Breast epithelium (tissue), 4 donors: ENCODE results near the gene KCNIP1. TPM values are rescaled to one million over a fixed set of nuclear protein-coding genes. Genes with fewer than 3 reads are reported as not detected.

Source experiments
- DNase-seq, 2 donors: peaks; one replicate each; pipeline ENCODE4 v3.0.0-alpha.2; 2019; ENCODE audit warnings: low spot score in 2 of 2
- H3K27ac ChIP-seq, 2 donors: fragments of 200-600 bp; sonication (generic) in 1 of 2; one replicate each; pipeline ENCODE4 v1.5.1; 2016 to 2019; ENCODE audit warnings: mild to moderate bottlenecking in 1 of 2
- H3K27me3 ChIP-seq, 2 donors: fragments of 200-600 bp; sonication (generic) in 1 of 2; one replicate each; pipeline versions ENCODE4 v1.5.1 to v1.6.0; 2017 to 2019; ENCODE audit warnings: control low read depth in 1 of 2, mild to moderate bottlenecking in 1 of 2
- H3K36me3 ChIP-seq: fragments of 200-600 bp; one replicate; pipeline ENCODE4 v1.5.1; 2019
- H3K4me1 ChIP-seq, 2 donors: fragments of 200-600 bp; sonication (generic); one replicate each; pipeline ENCODE4 v1.5.1; 2016 to 2019; ENCODE audit warnings: control low read depth in 1 of 2
- H3K4me3 ChIP-seq, 3 donors: fragments of 200-600 bp; sonication (generic); 1 replicate in 2 of 3; 2 replicates in 1 of 3; pipeline ENCODE4 v1.5.1; 2016 to 2019; ENCODE audit warnings: mild to moderate bottlenecking in 3 of 3, moderate library complexity in 2 of 3
- H3K9me3 ChIP-seq, 2 donors: fragments of 200-600 bp; sonication (generic) in 1 of 2; one replicate each; pipeline ENCODE4 v1.5.1; 2016 to 2019; ENCODE audit warnings: control low read depth in 1 of 2
- CTCF ChIP-seq, 3 donors: fragments of 450-650 bp; IDR thresholded peaks; one replicate each; pipeline ENCODE4 v1.5.1; 2016 to 2017; ENCODE audit warnings: antibody characterized with exemption in 3 of 3, mild to moderate bottlenecking in 3 of 3, moderate library complexity in 3 of 3
- POLR2A ChIP-seq: fragments of 450-650 bp; IDR thresholded peaks from one replicate; pipeline ENCODE4 v1.6.1; 2016; ENCODE audit warnings: antibody characterized with exemption, mild to moderate bottlenecking, moderate library complexity
- POLR2AphosphoS5 ChIP-seq, 3 donors: sonication (generic); formaldehyde crosslinking; IDR thresholded peaks; one replicate each; pipeline ENCODE4 v1.6.1; 2017; ENCODE audit warnings: antibody characterized with exemption in 3 of 3
- intact Hi-C: fragments of 100-400 bp; cut with DNase I; formaldehyde crosslinking; loops from one replicate; pipeline ENCODE4 v1.15.1; 2023; ENCODE audit warnings: low total_unique reads
- total RNA-seq, 3 donors: library from RNA; depleted of rRNA; stranded (reverse); fragments of >200 nt; gene quantifications; one replicate each; pipeline ENCODE4 v1.1.0, GENCODE V29; 2016

KCNIP1 gene
- total RNA-seq, 3 donors from 2014 or later = 1.0 to 1.6 TPM; not detected in 1

GRCh38 chr5:170769246-170769645 lies 265.4 kb downstream of the KCNIP1 start:
- no peak for TF ChIP-seq POLR2A
- TF ChIP-seq POLR2AphosphoS5 (IDR thresholded peaks at IDR 0.05) = no peak
- no peak for TF ChIP-seq CTCF (IDR thresholded peaks at IDR 0.05)
- no peaks in the 10 kb centered on the region for H3K27me3 ChIP-seq
- H3K4me3 ChIP-seq = no peak overlapping the region
- no peak overlapping the region for H3K27ac ChIP-seq
- no peaks in the 10 kb centered on the region for H3K4me1 ChIP-seq
- no peaks in the 10 kb centered on the region for H3K9me3 ChIP-seq
- intact Hi-C loops = no loop called here
- DNase-seq = no peak
- H3K36me3 ChIP-seq = no peaks in the 10 kb centered on the region

GRCh38 chr5:170769898-170770416 lies 266.1 kb downstream of the KCNIP1 start:
- no peaks in the 10 kb centered on the region for H3K27me3 ChIP-seq
- no peak overlapping the region for H3K4me3 ChIP-seq
- intact Hi-C loops = no loop called here
- TF ChIP-seq POLR2A = no peak
- no peak for TF ChIP-seq CTCF (IDR thresholded peaks at IDR 0.05)
- no peak for TF ChIP-seq POLR2AphosphoS5 (IDR thresholded peaks at IDR 0.05)
- no peaks in the 10 kb centered on the region for H3K36me3 ChIP-seq
- H3K4me1 ChIP-seq = no peaks in the 10 kb centered on the region
- no peak overlapping the region for H3K27ac ChIP-seq
- H3K9me3 ChIP-seq = no peaks in the 10 kb centered on the region
- no peak for DNase-seq

DNA sequence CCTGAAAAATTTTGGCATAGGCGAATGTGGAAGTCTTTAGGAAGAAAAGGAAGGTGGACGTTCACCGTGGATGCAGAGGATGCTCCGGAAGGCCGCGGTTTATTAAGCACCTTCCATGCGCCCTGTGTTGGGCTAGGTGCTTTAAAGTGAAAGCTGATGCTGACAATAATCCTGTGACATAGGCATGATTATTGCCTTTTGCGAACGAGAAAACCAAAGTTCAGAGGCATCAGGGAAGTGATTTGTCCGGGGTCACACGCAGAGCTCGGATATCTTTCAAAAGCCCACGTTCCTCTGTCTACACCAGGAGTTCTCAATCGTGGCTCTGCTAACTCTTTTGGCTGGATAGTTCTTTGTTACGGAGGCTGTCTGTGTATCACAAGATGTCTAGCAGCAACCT lies 267.7 kb downstream of the KCNIP1 start:
- Histone ChIP-seq H3K9me3 (no peaks in the 10 kb centered on the region), H3K27me3 (no peaks in the 10 kb centered on the region), H3K36me3 (no peaks in the 10 kb centered on the region), H3K4me1 (no peaks in the 10 kb centered on the region), H3K27ac (no peak overlapping the region), H3K4me3 (no peak overlapping the region)
- TF ChIP-seq POLR2AphosphoS5 (IDR thresholded peaks at IDR 0.05) (no peak), CTCF (IDR thresholded peaks at IDR 0.05) (no peak)
- no peak for DNase-seq
- intact Hi-C loops = no loop called here

GRCh38 chr5:170773024-170773985 lies 269.5 kb downstream of the KCNIP1 start:
- Histone ChIP-seq H3K27me3 (no peaks in the 10 kb centered on the region), H3K4me1 (no peaks in the 10 kb centered on the region), H3K4me3 (no peak overlapping the region), H3K9me3 (no peaks in the 10 kb centered on the region), H3K27ac (no peak overlapping the region), H3K36me3 (no peaks in the 10 kb centered on the region)
- intact Hi-C loops = no loop called here
- DNase-seq = no peak
- no peak for TF ChIP-seq CTCF (IDR thresholded peaks at IDR 0.05)
- TF ChIP-seq POLR2AphosphoS5 (IDR thresholded peaks at IDR 0.05) = no peak
- TF ChIP-seq POLR2A = no peak

- H3K36me3 ChIP-seq = no peaks in the 10 kb centered on the region
- no peaks in the 10 kb centered on the region for H3K4me1 ChIP-seq
- TF ChIP-seq POLR2AphosphoS5 (IDR thresholded peaks at IDR 0.05) = no peak
- TF ChIP-seq CTCF (IDR thresholded peaks at IDR 0.05) = no peak
- TF ChIP-seq POLR2A = no peak
- no peak for DNase-seq
- intact Hi-C loops = no loop called here
- no peak overlapping the region for H3K4me3 ChIP-seq
- no peaks in the 10 kb centered on the region for H3K9me3 ChIP-seq
- no peaks in the 10 kb centered on the region for H3K27me3 ChIP-seq
- no peak overlapping the region for H3K27ac ChIP-seq
Measured at GRCh38 chr5:170774831-170775230, 271.0 kb downstream of the KCNIP1 start.
